Neutrophil (primary cell): Measurements from ENCODE around the gene CSNK2B.
"Not testable (repeated sequence)": the region's sequence is repeated elsewhere in the genome, so short reads cannot be mapped to it uniquely, and the experiment has no call there.

Source experiments
- H3K27ac ChIP-seq: fragments of 200-600 bp; sonication (generic); 2 replicates; pipeline ENCODE4 v1.5.1; 2016; ENCODE audit warnings: mild to moderate bottlenecking, moderate library complexity
- H3K27me3 ChIP-seq: fragments of 200-600 bp; sonication (generic); 2 replicates; pipeline ENCODE4 v1.6.0; 2016; ENCODE audit warnings: mild to moderate bottlenecking
- H3K36me3 ChIP-seq: fragments of 200-600 bp; sonication (generic); 2 replicates; pipeline ENCODE4 v1.5.1; 2017
- H3K4me1 ChIP-seq, 2 experiments: fragments of 200-600 bp in 1 of 2; sonication (generic) in 1 of 2; 1 replicate in 1 of 2; 2 replicates in 1 of 2; pipeline versions ENCODE4 v1.5.1 to v1.6.1; 2013 to 2016; ENCODE audit warnings: low read depth in 1 of 2, low read length in 1 of 2, mild to moderate bottlenecking in 1 of 2, moderate library complexity in 1 of 2; ENCODE audit not compliant: control insufficient read depth in 1 of 2, insufficient read depth in 1 of 2
- H3K4me3 ChIP-seq, 2 experiments: fragments of 200-600 bp in 1 of 2; sonication (generic) in 1 of 2; 1 replicate in 1 of 2; 2 replicates in 1 of 2; pipeline ENCODE4 v1.5.1; 2013 to 2016; ENCODE audit warnings: low read depth in 1 of 2, low read length in 1 of 2, mild to moderate bottlenecking in 1 of 2, moderate library complexity in 1 of 2
- H3K9me3 ChIP-seq: fragments of 200-600 bp; sonication (generic); 2 replicates; pipeline ENCODE4 v1.5.1; 2016
- TF ChIP-seq, protein P1 (sequence below): fragments of 200-600 bp; sonication (generic); IDR thresholded peaks from 2 replicates; pipeline ENCODE4 v1.5.1; 2016; ENCODE audit warnings: antibody characterized with exemption

The CSNK2B gene

DNA sequence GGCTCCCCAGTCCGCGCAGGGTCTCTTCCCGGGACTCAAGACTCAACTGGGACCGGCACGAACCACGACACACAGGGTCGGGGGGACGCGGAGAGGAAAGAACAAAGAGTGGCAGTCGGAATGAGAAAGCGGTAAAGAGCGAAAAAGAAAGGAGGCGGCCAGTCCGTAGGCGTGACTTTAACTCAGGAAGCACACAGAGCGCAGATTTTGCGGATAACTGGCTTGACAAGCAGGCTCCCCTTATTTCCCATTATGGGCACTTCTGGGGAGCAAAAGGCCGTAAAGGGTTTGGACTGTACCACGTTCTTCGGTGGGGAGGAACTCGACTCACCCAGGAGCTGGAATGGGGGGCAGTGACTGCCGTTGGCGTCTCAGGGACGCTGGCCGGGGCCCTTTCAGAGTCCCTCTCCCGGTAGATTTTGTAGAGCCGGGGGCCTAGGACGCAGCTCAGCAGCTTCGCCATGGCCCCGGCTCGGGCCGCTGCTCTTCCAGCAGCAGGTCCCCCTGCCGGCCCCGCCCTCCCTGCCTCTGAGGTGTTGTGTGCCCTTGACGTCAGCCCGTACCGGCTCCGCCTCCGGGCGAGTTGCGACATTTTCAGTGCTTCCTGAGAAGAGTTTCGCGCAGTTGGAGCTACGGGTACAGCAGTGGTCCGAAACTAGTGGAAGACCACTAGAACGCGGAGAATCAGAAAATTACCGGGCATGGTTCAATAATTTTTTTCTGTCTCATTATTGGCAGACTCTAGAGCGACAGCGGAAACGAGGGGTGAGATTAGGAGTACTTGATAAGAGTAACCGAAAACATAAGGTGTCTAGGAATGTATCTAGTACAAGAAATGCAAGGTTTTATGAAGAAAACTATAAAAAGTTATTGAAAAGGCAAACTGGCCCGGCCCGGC lies 37.2 kb downstream of the CSNK2B start, which contains the start of gene ABHD16A:
TSS of gene ABHD16A (minus strand) at position 506 of the 898 bp plus-strand sequence. CDS start at position 463, 43 bp downstream.
- peaks cover 30% of the 10 kb centered on the region for H3K36me3 ChIP-seq
- peaks cover 25% of the 10 kb centered on the region in 2 experiments for H3K4me1 ChIP-seq
- no peaks in the 10 kb centered on the region for H3K27me3 ChIP-seq
- H3K9me3 ChIP-seq: no peaks in the 10 kb centered on the region
- peak within 1 kb of the TSS; percentile 78 to 93 for H3K4me3 ChIP-seq
- H3K27ac ChIP-seq: peak within 1 kb of the TSS; percentile 99
- TF ChIP-seq, protein P1, sequence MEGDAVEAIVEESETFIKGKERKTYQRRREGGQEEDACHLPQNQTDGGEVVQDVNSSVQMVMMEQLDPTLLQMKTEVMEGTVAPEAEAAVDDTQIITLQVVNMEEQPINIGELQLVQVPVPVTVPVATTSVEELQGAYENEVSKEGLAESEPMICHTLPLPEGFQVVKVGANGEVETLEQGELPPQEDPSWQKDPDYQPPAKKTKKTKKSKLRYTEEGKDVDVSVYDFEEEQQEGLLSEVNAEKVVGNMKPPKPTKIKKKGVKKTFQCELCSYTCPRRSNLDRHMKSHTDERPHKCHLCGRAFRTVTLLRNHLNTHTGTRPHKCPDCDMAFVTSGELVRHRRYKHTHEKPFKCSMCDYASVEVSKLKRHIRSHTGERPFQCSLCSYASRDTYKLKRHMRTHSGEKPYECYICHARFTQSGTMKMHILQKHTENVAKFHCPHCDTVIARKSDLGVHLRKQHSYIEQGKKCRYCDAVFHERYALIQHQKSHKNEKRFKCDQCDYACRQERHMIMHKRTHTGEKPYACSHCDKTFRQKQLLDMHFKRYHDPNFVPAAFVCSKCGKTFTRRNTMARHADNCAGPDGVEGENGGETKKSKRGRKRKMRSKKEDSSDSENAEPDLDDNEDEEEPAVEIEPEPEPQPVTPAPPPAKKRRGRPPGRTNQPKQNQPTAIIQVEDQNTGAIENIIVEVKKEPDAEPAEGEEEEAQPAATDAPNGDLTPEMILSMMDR: peak; percentile 68

- H3K9me3 ChIP-seq: no peaks in the 10 kb centered on the region
- H3K4me3 ChIP-seq: no peak overlapping the region
- H3K36me3 ChIP-seq: peaks cover 9% of the 10 kb centered on the region
- peaks cover 27 to 28% of the 10 kb centered on the region in 2 experiments for H3K4me1 ChIP-seq
- H3K27ac ChIP-seq: no peak overlapping the region
- TF ChIP-seq, protein P1: no peak
- no peaks in the 10 kb centered on the region for H3K27me3 ChIP-seq
These were observed 40.1 kb downstream of the CSNK2B start for GRCh38 chr6:31705931-31706330.

DNA sequence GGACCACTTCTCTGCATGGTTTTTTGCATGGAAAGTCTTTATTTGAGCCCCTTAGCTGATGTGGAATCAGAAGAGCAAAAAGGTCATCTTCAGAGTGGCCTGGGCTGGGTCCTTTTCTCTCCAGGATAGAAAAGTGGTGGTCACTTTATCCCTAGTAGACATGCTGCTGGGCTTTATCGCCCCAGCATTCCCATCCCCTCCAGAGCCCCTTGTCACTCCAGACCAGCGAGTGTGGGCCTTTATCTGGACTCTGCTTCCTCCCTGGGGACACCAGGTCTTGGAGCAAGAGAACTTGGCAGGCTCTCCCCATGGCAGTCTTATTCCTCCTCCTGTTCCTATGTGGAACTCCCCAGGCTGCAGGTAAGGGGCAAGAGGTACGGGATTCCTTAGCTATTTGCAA lies 40.7 kb downstream of the CSNK2B start, which contains the start of gene LY6G6F:
TSS of gene LY6G6F (plus strand) at position 268 of the 400 bp plus-strand sequence. CDS start at position 309, 41 bp downstream.
- Histone ChIP-seq H3K9me3 (no peaks in the 10 kb centered on the region), H3K4me1 (peaks cover 27 to 28% of the 10 kb centered on the region in 2 experiments), H3K27me3 (no peaks in the 10 kb centered on the region), H3K4me3 (no peak within 1 kb of the TSS), H3K36me3 (peaks cover 2% of the 10 kb centered on the region), H3K27ac (no peak within 1 kb of the TSS)
- TF ChIP-seq, protein P1: no peak

DNA sequence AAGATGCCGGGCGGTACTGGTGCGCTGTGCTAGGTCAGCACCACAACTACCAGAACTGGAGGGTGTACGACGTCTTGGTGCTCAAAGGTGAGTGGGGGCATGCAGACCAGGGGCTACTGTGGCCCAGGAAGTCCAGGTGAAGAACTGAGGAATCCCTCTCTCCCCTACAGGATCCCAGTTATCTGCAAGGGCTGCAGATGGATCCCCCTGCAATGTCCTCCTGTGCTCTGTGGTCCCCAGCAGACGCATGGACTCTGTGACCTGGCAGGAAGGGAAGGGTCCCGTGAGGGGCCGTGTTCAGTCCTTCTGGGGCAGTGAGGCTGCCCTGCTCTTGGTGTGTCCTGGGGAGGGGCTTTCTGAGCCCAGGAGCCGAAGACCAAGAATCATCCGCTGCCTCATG lies 41.8 kb downstream of the CSNK2B start:
- no peaks in the 10 kb centered on the region for H3K9me3 ChIP-seq
- no peaks in the 10 kb centered on the region for H3K27me3 ChIP-seq
- H3K36me3 ChIP-seq: no peaks in the 10 kb centered on the region
- H3K4me3 ChIP-seq: no peak overlapping the region
- H3K4me1 ChIP-seq: peaks cover 21 to 23% of the 10 kb centered on the region in 2 experiments
- H3K27ac ChIP-seq: no peak overlapping the region
- TF ChIP-seq, protein P1: no peak

GRCh38 chr6:31708224-31708623 lies 42.3 kb downstream of the CSNK2B start:
- Histone ChIP-seq H3K36me3 (no peaks in the 10 kb centered on the region), H3K27ac (no peak overlapping the region), H3K4me3 (no peak overlapping the region), H3K27me3 (no peaks in the 10 kb centered on the region), H3K9me3 (no peaks in the 10 kb centered on the region), H3K4me1 (peaks cover 21 to 23% of the 10 kb centered on the region in 2 experiments)
- TF ChIP-seq, protein P1: no peak

DNA sequence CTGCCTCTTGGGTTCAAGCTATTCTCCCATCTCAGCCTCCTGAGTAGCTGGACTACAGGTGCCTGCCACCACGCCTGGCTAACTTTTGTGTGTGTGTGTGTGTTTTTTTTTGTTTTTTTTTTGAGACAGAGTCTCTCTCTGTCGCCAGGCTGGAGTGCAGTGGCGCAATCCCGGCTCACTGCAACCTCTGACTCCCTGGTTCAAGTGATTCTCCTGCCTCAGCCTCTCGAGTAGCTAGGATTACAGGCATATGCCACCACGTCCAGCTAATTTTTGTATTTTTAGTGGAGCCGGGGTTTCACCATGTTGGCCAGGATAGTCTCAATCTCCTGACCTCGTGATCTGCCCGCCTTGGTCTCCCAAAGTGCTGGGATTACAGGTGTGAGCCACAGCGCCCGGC lies 43.3 kb downstream of the CSNK2B start:
- H3K9me3 ChIP-seq, H3K27me3 ChIP-seq, H3K4me3 ChIP-seq, H3K36me3 ChIP-seq, H3K27ac ChIP-seq: not testable (repeated sequence)
- peaks cover 14 to 15% of the 10 kb centered on the region in 2 experiments for H3K4me1 ChIP-seq
